ENCODE results near the gene ZFAND2A. TPM values are rescaled to one million over a fixed set of nuclear protein-coding genes. Genes with fewer than 3 reads are reported as not detected.

ZFAND2A gene, protein sequence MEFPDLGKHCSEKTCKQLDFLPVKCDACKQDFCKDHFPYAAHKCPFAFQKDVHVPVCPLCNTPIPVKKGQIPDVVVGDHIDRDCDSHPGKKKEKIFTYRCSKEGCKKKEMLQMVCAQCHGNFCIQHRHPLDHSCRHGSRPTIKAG
- total RNA-seq (2021; ENCODE audit: unreplicated experiment): 19.1 TPM
- polyA plus RNA-seq (2012): 30.7 and 36.2 TPM in 2 replicates
- Bru-seq, nascent RNA: percentile 68 among the genes with signal in this experiment
- percentile 73 among the genes with signal in this experiment for BruChase-seq, experiment 1, labeled RNA remaining after a 6-hour chase
- BruChase-seq, experiment 2, labeled RNA remaining after a 2-hour chase: percentile 63 among the genes with signal in this experiment
- long read RNA-seq, transcript ZFAND2A-201 (5 exons, 860 nt): major isoform, 14 of 20 reads
- long read RNA-seq, partial matches to known transcripts: 5 of 20 reads
- long read RNA-seq, other reads (novel, unspliced or antisense): 0 of 20 reads

DNA sequence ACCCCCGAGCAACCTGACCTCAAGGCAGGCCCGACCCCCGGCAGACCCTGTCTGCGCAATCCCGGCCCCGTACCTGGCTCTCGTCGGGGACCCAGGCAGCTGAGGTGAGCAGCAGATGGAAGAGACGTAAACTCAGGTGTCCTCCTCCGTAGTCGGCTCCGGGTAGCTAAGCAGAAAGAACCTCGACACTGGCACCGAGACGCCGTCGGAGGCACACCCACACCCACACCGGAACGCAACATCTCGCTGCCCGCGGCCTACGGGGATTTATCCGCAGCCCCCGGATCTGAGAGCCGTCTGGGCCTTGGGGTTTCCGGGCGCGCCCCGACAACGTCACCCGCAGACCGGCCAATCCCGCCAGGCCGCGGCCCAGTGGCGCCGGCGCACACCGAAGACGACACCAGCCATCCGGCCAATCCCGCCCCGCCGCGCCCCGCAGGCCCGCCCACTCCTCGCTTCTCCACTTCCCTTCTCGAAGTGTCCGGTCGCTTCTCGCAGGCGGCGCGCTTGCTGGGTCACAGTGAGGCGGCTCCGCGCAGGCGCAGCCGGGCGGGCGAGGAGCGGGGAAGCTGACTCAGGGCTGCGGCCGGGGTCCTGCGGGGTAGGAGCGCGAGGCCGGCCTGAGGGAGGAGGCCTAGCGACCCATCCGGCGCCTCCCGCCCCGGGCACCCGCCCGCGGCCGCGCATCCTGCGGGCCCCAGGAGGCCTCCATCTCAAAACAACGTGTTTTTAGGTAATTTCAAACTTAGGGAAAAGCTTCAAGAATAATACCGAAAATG is at the start of gene ZFAND2A:
Gene ZFAND2A, minus strand, starts transcription at position 306 of the 779 bp plus-strand sequence. CDS start 1,984 bp downstream, outside the sequence.
- peak; percentile 97 for ATAC-seq
- peaks cover 3 to 24% of the 10 kb centered on the region in 2 experiments for H3K36me3 ChIP-seq (ENCODE audit: control insufficient read depth in 1 of 2, insufficient read depth in 2 of 2, low read length in 2 of 2)
- H3K4me3 ChIP-seq (replicated peaks in 1 of 2; ENCODE audit: low read depth in 1 of 2, low read length in 2 of 2): peak within 1 kb of the TSS; percentile 74 to 99
- peak within 1 kb of the TSS; percentile 85 for H3K9ac ChIP-seq (ENCODE audit: low read length)
- H3K4me1 ChIP-seq (ENCODE audit: control insufficient read depth in 1 of 2, insufficient read depth in 2 of 2, low read length in 2 of 2): peaks cover 9 to 36% of the 10 kb centered on the region in 2 experiments
- peaks cover 57% of the 10 kb centered on the region for H3K79me2 ChIP-seq (ENCODE audit: insufficient read depth, low read length)
- ChIA-PET CTCF (interaction anchor here (1.0 to 1.9 kb wide), 2 partner anchors 16 to 23 kb away, joined by 3 to 9 read pairs; no protein-coding TSS in a partner anchor), RAD21 (ENCODE audit: low non-redundant PET in 1 of 2, low total read pairs in 2 of 2, uncharacterized antibody in 2 of 2, unreplicated experiment in 2 of 2) (no interaction called here), POLR2A (no interaction called here)
- intact Hi-C loops (cut with micrococcal nuclease): no loop called here
- H4K20me1 ChIP-seq (ENCODE audit: insufficient read depth): no peaks in the 10 kb centered on the region
- no peaks in the 10 kb centered on the region for H3K9me3 ChIP-seq (ENCODE audit: control insufficient read depth in 1 of 2, insufficient read depth in 1 of 2, low read depth in 1 of 2, low read length in 2 of 2)
- H3K27me3 ChIP-seq (ENCODE audit: insufficient read depth, low read length): no peaks in the 10 kb centered on the region
- peak; percentile 89 for DNase-seq (ENCODE audit: low read depth, low spot score)
- H2AFZ ChIP-seq (ENCODE audit: low read depth, low read length, poor library complexity, severe bottlenecking): no peak within 1 kb of the TSS
- H3K9me2 ChIP-seq (ENCODE audit: insufficient read depth): no peaks in the 10 kb centered on the region
- no TSS peak for BruUV-seq (replicated peaks)
- H3K27ac ChIP-seq (ENCODE audit: low read depth, low read length): peak within 1 kb of the TSS; percentile 93
- H3K4me2 ChIP-seq (ENCODE audit: low read length): peak within 1 kb of the TSS; percentile 80
- TF ChIP-seq, protein P1, sequence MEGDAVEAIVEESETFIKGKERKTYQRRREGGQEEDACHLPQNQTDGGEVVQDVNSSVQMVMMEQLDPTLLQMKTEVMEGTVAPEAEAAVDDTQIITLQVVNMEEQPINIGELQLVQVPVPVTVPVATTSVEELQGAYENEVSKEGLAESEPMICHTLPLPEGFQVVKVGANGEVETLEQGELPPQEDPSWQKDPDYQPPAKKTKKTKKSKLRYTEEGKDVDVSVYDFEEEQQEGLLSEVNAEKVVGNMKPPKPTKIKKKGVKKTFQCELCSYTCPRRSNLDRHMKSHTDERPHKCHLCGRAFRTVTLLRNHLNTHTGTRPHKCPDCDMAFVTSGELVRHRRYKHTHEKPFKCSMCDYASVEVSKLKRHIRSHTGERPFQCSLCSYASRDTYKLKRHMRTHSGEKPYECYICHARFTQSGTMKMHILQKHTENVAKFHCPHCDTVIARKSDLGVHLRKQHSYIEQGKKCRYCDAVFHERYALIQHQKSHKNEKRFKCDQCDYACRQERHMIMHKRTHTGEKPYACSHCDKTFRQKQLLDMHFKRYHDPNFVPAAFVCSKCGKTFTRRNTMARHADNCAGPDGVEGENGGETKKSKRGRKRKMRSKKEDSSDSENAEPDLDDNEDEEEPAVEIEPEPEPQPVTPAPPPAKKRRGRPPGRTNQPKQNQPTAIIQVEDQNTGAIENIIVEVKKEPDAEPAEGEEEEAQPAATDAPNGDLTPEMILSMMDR (IDR thresholded peaks at IDR 0.05 in 2 of 3, conservative IDR thresholded peaks at IDR 0.05 in 1 of 3; ENCODE audit: borderline replicate concordance in 1 of 3, insufficient read depth in 1 of 3, low read depth in 2 of 3, low read length in 2 of 3): no peak
- TF ChIP-seq SP1 (IDR thresholded peaks at IDR 0.05; ENCODE audit: low read depth) (peak; percentile 97), YY1 (IDR thresholded peaks at IDR 0.05; ENCODE audit: extremely low read depth, insufficient replicate concordance, low read depth, low read length) (peak; percentile 71), TCF7L2 (IDR thresholded peaks at IDR 0.05; ENCODE audit: borderline replicate concordance, extremely low read depth, insufficient read depth, insufficient read length) (no peak), EZH2 (IDR thresholded peaks at IDR 0.05) (no peak), POLR2AphosphoS5 (IDR thresholded peaks at IDR 0.05; ENCODE audit: low read depth, low read length) (peak; percentile 90), JUND (IDR thresholded peaks at IDR 0.05) (no peak), ELF1 (IDR thresholded peaks at IDR 0.05; ENCODE audit: borderline replicate concordance, low read depth) (peak; percentile 83), POLR2A (IDR thresholded peaks at IDR 0.05; ENCODE audit: borderline replicate concordance, extremely low read depth, insufficient read depth, insufficient read length) (peak; percentile 85), ZBTB33 (IDR thresholded peaks at IDR 0.05; ENCODE audit: extremely low read depth, insufficient replicate concordance, low read length) (peak; percentile 43), SIN3A (IDR thresholded peaks at IDR 0.05; ENCODE audit: low read depth) (peak; percentile 90), ZNF274 (IDR thresholded peaks at IDR 0.05; ENCODE audit: low read depth, low read length) (no peak), CBX3 (IDR thresholded peaks at IDR 0.05; ENCODE audit: low read depth) (no peak)
- TF ChIP-seq, protein P2, sequence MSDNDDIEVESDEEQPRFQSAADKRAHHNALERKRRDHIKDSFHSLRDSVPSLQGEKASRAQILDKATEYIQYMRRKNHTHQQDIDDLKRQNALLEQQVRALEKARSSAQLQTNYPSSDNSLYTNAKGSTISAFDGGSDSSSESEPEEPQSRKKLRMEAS (IDR thresholded peaks at IDR 0.05): peak; percentile 86
- TF ChIP-seq, protein P3, sequence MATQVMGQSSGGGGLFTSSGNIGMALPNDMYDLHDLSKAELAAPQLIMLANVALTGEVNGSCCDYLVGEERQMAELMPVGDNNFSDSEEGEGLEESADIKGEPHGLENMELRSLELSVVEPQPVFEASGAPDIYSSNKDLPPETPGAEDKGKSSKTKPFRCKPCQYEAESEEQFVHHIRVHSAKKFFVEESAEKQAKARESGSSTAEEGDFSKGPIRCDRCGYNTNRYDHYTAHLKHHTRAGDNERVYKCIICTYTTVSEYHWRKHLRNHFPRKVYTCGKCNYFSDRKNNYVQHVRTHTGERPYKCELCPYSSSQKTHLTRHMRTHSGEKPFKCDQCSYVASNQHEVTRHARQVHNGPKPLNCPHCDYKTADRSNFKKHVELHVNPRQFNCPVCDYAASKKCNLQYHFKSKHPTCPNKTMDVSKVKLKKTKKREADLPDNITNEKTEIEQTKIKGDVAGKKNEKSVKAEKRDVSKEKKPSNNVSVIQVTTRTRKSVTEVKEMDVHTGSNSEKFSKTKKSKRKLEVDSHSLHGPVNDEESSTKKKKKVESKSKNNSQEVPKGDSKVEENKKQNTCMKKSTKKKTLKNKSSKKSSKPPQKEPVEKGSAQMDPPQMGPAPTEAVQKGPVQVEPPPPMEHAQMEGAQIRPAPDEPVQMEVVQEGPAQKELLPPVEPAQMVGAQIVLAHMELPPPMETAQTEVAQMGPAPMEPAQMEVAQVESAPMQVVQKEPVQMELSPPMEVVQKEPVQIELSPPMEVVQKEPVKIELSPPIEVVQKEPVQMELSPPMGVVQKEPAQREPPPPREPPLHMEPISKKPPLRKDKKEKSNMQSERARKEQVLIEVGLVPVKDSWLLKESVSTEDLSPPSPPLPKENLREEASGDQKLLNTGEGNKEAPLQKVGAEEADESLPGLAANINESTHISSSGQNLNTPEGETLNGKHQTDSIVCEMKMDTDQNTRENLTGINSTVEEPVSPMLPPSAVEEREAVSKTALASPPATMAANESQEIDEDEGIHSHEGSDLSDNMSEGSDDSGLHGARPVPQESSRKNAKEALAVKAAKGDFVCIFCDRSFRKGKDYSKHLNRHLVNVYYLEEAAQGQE (IDR thresholded peaks at IDR 0.05; ENCODE audit: low read depth): no peak

All from HCT116 (cell line).